ENCODE results near the gene THAP12.

DNA sequence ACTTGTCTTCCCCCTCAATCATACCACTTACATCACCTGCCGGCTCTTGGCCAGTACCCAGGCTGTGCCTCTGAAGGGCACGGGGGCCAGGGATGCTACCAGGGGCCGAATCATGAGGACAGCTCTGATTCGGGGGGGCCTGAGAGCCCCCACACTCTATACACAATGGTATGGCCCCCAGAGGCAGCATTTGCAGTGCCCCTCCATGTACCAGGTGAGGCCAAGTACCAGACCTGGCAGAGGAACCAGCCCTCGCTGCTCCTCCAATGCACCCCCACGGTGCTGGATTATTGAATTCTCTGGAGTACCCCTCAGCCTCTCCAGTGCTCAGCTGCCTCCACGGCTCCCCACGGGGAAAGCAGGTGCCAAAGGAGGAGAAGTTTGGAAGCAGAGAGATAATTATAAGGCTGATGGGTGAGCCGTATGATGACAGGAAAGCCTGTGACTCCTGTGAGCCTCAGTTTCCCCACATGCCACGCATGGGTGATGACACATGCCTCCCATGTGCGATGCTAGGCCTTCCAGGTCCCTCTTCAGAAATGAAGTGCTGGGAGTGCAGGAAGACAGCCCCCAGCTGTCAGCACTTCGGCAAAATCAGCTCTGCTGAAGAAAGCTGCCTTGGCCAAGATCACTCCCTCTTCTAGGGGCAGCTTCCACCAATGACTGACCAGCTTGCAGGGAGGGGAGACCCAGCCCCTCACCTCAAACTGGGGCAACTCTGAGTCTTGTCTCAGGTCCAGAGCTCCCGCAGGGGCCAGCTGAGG, 69.9 kb downstream of the THAP12 start:
- TF ChIP-seq, protein P1, sequence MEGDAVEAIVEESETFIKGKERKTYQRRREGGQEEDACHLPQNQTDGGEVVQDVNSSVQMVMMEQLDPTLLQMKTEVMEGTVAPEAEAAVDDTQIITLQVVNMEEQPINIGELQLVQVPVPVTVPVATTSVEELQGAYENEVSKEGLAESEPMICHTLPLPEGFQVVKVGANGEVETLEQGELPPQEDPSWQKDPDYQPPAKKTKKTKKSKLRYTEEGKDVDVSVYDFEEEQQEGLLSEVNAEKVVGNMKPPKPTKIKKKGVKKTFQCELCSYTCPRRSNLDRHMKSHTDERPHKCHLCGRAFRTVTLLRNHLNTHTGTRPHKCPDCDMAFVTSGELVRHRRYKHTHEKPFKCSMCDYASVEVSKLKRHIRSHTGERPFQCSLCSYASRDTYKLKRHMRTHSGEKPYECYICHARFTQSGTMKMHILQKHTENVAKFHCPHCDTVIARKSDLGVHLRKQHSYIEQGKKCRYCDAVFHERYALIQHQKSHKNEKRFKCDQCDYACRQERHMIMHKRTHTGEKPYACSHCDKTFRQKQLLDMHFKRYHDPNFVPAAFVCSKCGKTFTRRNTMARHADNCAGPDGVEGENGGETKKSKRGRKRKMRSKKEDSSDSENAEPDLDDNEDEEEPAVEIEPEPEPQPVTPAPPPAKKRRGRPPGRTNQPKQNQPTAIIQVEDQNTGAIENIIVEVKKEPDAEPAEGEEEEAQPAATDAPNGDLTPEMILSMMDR (conservative IDR thresholded peaks at IDR 0.05), result no peak
- TF ChIP-seq ZFX (IDR thresholded peaks at IDR 0.05), result no peak

Data from C4-2B (cell line).